DMS 273 (cell line): ENCODE results near the gene LRP8.
A peak's percentile ranks its signal among the peaks of the same experiment; 100 is the strongest.

Experiments
- DNase-seq: peaks from one replicate; lab custom pipeline; 2025; ENCODE audit not compliant: unreplicated experiment; lab: John Stamatoyannopoulos, UW

The LRP8 gene

DNA sequence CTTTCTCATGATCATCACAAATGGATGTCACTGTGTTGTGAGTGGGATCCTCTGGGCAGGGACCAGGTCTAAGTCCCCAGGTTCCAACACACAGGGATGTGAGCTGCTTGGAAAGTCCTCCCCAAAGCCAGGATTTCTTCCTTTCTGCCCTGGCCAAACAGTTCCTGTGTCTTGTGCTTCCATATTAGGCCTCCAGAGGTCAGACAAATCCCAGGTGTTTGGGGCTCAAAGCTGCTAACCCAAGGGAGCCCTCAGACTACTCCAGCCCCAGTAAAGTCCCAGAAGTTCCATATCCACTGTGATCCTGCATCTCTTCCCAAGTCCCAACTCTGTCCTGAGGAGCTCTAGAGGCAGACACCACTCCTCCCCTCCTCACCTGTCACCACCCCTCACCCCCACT, 61.8 kb downstream of the LRP8 start:
- DNase-seq: peak; percentile 52

DNA sequence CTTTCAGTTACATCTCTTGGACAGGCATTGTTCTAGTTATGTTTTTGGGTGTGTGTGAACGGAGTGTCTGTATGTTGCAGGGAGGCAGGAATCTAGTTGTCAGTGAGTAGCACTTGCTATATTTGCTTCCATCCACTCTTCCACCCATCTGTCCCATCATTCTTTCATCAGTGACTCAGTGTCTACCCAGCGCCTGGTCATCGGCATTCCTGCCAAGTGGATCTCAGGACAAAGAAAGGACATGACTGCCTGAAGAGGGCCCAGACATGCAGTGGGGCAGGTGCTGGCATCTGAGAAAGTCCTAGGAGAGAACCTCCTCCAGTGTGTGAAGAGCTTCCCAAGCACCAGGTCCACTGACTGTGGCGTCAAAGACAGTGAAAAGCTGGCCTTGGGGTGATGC, 62.3 kb downstream of the LRP8 start:
- DNase-seq: no peak

DNA sequence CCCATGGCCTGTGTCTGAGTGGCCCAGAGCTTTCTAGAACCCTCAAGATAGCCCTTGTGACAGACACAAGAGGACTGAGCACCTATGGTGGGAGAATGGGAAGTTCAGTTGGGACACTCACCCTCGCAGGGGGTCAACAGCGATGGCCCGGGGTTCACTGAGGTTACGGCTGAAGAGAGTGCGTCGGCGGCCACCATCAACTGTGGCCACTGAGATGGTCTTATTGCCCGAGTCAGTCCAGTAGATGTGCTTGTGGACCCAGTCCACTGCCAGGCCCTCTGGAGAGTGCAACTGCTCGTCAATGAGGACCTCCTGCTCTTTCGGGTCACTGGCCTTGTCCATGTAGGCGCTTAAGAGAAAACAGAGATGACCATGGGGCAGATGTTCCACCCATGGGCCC, 63.8 kb downstream of the LRP8 start:
- DNase-seq: no peak

DNA sequence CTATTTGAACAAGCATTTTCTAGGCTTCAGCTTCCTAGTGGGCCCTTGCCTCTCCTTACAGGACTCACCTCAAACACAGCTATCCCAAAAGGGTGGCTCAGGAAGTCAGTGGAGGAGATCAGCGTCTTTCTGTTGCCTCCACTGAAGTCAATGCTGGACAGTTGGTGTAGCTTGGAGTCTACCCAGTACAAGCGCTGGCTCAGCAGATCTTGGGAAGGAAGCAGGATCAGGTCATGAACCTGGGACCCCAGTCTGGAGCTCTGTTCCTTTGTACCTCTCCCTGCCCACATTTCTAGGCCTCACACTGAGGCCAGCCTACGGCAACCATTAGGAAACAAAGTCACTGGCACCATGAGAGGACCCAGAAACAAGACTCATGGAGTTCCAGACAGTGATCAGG, 65.9 kb downstream of the LRP8 start:
- no peak for DNase-seq

DNA sequence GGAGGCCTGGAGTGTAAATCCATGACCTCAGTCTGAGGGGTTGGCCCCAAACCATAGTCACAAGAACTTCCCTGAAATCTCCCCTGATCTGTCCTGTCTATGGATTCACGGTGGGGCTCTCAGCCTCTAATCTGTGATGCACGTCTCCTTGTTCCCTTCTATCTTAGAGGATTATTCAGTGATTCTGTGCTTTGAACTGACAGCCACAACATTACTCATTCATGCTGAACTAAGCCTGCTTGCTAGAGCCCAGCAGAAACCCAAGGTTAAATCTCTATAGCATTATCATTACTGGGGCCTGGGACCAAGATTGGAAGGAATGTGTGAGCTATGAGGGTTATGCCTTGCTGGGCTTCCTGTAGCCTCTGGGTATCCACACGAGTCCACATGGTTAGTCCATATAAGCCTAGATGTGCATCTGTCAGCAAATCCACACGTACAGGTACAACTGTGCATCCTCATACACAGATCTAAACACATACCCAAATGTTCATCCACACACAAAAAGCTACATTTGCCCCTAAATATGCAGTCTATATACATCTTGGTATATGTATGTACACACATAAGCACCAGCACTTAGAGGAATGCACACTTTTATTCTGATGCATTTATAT, 67.1 kb downstream of the LRP8 start:
- no peak for DNase-seq

DNA sequence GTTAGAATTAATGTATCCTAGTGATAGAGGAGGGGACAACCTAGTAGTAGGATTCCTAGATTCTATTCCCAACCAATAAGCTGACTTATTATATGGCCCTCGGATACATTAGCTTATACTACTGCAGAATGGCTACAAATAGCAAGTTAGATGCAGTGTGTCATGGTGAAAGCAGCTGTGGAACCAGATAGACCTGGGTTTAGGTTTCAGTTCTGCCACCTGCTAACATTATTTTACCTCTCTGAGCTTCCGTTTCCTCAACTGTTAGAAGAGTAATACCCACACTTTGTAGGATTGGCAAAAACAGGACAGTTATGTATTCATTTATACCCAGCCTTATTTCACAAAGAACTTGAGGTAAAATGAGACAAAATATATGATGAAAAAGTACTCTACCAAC, 67.9 kb downstream of the LRP8 start:
- no peak for DNase-seq

DNA sequence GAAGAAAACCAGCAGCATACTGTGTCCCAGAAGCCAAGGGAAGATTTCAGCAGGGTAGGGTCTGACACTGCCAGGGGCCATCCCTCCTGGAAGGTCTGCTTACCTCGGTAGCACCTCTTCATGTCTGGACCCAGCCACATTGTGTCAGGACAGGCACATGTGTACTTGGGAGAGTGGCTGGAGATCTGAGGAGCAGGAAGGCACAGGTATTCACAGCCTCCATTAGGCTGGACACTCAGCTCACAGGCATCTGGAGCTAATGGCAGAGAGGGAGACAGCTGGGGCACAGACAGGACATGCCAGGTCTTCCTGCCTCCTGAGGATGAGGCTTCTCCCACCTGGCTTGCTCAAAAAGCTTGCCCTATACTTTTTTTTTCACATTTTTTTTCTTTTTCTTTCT, 69.7 kb downstream of the LRP8 start:
- no peak for DNase-seq

DNA sequence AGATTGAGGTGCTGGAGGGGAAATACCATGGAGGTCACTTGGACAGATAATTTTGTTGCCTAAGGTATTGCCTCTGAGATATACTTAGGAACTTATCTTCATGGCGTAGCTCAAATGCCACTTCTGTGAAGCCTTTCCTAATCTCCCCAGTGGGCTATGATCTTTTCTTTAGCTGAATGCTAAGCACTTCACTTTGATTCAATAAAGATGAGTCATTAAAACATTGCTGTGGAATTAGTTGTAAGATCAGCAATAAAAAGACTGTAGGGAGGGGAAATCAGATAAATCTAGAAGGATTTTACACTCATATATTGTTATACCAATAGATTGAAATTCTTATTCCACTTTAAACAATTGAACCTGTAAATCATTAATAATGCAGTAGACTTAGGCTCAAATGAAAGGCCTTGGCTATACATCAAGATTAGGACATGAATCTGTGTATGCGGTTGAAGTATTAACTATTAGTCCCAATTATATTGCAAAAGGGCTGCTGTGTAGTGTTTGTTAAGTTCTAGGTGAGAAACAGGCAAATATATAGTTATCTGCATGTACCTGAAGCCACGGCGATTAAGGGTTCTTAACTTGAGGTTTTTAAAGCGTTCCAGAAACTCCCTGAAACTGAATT, 70.3 kb downstream of the LRP8 start:
- no peak for DNase-seq

DNA sequence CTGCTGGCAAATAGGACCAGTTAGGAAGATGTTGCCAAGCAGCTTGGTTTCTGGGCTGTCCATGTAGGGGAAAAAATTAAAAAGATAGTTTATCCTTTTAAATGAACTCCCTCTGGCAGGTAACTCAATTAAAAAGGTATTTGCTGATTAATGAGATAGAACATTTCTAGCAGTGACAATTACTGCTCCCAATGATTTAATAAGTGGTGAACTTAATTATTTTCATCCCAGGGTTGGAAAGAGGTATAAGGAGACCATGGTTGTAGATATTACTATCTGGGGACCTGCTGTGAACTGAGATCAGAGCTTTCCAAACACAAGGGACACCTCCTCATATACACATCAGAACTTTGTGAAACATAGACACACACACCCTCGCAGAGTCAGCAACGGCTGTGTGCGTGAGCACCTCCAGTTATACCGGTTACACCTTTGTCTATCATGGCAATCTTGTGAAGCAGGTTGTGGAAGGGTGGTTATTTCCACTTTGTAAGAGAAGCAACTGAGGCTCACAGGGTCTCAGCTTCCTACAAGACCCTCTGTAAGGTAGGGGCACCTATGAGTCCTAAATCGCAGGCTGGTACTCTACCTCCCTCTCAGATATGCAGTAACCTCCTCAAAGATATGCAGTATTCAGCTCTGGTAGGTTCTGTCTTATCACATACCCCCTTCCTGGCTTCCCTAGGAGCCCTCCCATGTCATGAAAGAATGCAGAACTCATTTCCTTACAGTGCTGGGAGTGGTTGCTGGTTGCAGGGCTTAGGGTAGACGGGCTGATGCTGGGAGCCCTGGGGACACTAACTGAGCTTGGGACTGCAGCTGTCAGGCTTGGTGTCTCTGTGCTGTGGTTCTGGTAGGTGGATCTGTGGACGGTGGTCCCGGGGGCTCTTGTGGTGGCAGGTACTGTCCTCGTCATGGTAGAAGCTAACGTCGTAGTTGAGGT, 71.1 kb downstream of the LRP8 start:
- DNase-seq: no peak

DNA sequence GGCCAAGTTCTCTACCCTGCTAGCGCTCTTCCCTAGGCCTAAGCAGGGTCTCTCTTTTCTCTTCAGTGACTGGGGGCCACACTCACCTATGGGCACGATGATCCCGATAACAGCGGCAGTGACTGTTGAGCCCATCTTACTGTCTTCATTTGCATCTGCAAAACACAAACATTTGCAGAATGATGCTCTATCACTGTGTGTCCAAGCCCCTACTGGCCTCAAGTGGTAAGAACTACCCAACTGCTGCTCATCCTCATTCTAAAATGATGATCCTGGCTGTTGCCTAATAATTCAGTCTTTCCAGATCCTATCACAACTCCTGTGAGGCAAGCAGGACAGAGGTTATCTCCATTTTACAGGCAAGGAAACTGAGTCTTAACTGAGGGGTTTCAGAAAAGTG, 72.8 kb downstream of the LRP8 start:
- no peak for DNase-seq

DNA sequence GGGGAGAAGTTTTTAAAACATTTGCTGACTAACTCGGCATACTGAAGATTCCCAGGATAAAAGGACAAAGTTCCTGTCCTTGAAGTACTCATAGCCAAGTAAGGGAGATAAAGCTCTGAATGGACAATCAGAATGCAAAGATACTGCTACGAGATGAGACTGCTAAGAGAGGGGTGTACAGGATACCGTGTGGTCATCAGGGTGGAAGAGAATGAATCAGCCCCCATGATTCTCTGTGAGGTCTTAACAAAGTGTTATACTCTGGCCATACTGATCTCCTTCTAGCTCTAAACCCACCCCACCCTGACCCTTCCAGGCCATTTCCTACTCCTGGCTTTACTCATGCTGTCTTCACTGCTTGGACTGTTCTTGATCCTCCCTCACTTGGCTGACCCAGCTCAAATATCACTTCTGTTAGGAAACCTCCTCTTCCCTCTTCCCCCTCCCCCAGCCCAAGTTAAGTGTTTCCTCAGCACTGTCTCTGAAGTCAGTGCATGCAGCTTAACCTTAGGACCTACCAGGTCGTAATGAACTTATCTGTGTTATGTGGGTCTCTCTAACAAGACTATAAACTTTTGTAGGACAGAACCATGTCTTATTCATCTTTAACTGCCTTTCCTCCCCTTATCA, 73.7 kb downstream of the LRP8 start:
- DNase-seq: no peak

DNA sequence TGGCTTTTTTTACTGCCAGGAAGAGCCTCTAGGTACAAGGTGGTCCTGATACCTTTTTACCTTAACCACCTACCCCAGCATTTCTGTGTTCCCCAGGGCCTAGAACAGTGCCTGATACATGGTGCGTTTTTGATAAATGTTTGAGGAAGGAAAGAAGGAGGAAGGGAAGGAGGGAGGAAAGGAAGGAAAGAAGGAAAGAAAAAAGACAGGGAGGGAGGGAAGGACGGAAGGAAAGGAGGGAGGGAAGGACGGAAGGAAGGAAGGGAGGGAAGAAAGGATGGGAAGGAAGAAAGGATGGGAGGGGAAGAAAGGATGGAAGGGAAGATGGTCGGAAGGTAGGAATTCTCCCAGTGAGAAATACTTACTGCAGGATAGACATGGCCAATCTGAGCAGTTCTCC, 77.5 kb downstream of the LRP8 start:
- DNase-seq: no peak

DNA sequence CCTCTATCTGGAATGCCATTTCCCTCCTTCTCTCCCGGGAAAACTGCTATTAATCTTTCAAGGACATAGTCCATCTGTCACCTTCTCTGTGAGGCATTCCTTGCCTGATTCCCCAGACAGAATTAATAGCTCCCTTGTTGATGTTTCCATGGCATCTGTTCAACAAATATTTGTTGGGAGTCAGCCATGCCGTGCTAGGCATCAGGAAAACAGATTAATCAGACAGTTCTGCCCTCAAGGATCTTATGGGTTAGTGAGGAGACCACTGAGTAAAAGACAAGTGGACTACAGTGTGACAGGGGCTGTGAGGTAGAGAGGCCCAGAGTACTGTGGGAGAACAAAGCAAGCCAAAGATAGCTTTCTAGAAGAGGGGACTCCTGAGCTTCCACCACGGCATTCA, 78.2 kb downstream of the LRP8 start:
- DNase-seq: peak; percentile 83

DNA sequence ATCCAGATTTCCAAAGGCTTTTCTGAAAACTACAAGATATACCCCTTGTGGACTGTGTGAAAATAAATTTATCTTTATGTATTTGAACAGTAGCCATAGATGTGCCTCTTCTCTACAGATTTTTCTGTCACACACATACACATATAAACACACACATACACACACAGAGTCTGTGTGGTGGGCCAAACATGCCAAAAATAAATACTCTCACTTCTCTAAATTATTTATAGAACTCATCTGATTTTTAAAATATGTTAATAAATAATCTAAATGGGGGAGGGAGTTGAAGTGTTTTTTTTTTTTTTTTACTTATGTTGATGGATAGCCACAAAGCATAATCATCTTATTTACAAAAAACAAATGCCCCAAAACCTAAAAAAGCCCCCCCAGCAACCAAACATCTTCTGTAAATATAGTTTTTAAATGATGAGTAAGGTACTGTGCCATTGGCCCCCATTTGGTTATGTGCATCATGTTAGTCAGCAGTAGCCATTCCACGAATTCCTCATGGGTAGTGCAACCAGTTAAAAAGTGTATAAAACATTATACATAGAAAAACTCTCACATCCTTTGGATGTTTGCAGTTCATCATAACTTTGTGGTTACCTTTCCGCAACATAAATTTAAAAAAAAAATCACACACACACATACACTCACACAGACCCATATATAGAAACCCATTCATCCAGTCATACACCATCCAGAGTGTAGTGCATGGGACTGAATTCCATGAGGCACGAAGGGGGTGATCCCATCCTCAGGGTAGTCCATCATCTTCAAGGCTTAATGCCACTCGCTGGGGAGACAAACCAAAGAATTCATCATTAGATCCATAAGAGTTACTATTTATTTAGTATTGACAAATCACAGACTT, 81.4 kb downstream of the LRP8 start:
- no peak for DNase-seq

DNA sequence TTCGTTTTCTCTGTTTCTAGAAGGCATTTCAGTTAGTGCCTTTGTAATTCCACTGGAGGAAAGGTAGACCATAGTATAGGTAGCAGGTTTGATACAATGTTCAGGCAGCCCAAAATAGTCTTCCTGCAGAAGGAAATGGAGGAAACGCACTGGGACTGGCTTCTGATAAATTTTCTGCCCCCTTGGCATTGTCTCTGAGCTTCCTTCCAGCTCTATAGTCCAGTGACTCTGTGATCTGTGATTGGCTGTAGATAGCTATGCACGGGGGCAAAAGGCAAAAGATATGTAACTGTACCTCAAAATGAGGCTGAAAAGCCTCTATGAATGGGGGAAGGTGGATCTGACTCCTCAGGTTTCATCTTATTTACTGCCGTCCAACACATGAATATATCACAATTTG, 83.7 kb downstream of the LRP8 start:
- DNase-seq: no peak

DNA sequence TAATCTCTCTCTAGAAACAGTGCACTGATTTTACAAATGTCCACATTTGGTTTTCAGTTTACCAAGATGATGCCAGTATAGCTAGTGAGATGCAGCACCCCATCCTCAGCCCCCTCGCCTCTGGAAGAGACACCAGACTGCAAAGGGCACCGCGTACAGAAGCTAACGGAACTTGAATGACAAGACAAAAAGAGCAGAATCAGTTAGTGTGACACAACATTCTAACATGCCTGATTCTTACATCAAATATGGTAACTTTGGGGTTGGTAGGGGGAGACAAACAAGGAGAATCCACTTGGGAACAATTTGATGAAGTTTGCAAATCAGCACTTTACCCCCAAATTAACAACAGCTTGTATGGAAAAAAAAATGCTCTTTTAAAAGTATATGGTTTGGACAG, 85.5 kb downstream of the LRP8 start:
- no peak for DNase-seq

DNA sequence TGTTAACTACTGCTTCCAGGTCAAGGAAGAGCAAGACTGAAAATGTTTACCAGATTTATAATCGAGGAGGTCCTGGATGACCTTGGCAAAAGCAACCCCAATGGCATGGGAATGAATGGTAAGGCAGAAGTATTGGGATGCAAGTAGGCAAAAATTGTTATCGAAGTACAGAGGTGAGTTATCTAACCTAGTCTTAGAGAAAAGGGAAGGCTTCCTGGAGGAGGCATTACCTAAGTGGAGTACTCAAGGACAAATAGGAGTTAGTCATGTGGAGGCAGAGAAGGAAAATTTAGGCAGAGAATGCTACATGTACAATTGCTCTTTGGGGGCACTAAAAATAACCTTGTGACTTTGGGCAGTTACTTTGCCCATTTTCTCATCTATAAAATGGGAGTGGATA, 86.0 kb downstream of the LRP8 start:
- no peak for DNase-seq

DNA sequence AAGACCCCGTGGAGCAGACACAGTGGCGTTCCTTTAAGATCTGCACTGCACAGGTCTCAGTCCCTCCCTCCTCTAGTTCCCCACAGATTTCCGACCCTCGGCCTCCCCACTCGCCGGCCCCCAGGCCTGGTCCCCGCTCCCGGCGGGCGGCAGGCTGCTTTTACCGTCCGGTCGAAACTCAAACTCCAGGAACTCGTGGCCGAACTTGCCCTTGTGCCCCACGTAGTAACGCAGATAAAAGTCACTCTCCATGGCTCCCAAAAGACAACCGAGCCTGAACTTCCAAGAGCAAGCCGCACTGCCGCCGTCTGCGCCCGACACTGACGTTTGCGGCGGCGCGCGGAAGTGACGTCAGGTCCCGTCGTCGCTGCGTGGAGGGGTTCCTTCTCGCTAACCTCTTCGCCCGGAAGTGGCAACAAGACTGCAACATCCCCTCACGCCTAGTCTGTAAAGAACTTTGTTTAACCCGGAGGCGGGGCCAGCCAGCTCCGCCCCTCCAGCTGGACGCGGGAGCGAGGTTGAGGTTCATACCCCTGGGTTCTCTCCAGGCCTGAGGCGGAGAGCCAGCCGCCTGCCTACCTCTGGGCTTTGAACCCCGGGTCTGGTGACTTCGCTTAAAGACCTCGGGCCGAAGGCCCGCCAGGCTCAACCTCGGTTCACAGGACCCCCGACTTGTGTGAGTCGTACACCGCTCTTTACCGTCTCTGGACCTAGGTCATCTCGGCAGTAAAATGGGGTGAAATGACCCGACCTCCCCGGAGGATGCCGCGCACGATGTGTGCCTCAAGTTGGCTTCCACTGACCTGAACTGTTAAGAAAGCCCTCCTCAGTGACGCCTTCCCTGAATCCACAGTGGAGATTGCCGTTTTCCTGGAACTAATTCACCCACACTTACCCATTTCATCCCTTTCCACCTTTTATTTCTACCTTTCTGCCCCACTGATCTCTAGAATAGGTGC, 89.4 kb downstream of the LRP8 start, which contains the start of gene MAGOH:
TSS of gene MAGOH (minus strand) at position 322 of the 959 bp plus-strand sequence. CDS start at position 252, 70 bp downstream.
- DNase-seq: peak; percentile 99

DNA sequence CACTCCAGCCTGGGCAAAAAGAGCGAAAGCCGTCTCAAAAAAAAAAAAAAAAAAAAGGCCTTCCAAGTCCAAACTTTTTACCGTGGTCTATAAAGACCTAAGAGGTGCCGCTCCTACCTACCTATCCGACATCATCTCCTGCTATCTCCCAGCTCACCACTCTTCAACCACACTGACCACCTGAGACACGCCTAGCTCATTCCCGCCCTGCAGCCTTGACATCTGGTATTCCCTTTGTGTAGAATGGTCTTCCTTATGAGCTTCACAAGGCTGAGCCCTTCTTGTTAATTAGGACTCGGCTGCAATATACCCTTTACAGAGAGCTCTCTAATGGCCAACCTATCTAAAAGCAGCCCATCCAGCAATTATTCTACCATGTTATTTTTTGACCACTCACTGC, 90.2 kb downstream of the LRP8 start:
- DNase-seq: peak; percentile 30

DNA sequence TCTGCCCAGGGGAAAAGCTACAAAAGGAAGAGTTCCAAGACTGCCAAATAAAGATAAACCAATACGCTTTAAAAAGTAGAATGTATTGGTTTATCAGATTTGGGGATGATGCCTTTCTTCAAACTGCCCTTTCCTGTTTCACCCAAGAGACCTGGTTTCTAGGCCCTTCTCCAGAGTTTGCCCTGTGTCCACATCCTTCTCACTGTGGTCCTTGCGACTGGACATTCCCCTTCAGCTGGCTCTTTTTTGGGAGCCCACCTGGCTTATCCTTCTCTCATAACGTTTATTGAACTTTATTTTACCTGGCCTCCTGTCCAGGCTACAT, 106.9 kb downstream of the LRP8 start:
- no peak for DNase-seq
